ENCODE data around the gene PDXK.

PDXK gene

DNA sequence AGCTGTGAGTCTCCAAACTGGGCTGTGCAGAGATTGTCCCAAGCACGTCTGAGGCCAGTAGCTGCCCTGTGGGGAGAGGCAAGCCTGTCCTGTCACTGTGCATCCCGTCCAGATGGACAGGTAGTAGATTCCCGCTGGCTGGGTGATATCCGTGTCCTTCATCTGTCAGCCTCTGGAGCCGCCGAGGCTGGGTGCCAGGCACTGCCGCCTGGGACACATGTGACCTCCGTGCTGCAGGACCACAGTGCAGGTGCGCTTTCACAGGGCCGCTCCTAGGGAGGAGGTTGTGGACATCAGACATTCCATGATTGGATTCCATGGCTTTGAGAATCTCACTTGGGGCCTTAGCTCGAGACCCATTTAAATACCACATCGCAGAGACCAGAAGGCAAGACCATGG, 4.7 kb downstream of the PDXK start:
- no peak for DNase-seq (ENCODE audit: low spot score)

DNA sequence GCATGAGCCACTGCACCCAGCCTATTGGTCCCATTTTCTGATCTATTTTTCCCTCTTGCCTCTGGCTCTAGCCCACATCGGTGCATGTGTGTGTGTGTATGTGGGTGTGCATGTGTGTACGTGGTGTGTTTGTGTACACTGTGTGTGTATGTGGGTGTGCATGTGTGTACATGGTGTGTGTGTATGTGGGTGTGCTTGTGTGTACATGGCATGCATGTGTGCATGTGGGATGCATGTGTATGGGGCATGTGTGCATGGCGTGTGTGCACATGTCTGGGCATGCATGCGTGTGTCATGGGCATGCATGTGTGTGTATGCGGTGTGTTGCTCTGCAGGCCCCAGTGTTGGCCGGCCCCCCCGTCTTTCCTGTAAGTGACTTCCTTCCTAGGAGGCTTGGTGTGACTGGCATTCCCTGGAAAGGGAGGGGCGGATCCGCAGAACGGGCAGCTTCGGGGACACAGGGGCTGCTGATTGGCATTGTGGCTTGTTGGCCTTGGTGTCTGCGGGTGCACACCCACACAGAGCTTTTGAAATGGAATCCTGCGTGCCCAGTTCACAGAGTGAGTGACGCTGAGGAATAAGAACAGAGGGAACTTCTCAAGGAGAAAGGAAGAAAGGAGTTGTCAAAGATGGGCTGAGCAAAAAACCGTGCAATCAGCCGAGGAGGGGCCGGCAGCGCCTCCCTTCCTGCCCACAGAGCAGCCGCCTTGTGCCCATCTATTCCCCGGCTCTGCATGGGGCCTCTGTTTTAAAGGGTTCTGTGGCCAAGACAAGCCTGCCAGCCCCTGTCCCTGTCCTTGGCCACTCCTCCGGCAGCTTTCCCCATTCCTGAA, 8.0 kb downstream of the PDXK start:
- no peak for DNase-seq (ENCODE audit: low spot score)

DNA sequence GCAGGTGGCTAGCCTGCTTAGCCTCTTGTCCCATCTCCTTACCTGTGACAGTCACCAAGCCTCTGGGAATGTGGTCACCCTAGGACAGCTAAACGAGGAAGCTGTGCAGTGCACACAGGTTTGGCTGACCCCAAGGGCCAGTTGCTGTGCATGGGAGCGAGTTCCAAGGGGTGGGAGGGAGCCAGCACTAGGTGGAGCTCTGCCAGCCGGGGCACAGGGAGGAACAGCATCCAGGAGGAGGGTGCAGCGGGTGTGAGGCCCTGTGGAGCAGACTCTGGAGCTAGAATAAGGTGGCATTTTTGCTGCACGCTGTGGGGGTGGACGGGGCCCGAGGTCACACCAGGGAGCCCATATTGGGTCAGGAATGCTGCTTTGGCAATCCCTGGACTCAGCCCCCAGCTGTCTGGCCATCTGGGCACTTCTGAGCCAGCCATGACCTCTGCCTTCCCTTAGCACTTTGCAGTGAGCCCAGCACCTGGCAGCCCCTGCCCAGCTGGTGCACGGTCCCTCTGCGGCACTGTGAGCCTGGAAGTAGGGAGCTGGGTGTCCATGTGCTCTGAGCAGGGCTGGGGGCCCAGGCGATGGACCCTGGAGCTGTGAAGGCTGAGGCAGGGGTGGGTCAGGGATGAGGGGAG, 8.7 kb downstream of the PDXK start:
- DNase-seq (ENCODE audit: low spot score), result no peak

DNA sequence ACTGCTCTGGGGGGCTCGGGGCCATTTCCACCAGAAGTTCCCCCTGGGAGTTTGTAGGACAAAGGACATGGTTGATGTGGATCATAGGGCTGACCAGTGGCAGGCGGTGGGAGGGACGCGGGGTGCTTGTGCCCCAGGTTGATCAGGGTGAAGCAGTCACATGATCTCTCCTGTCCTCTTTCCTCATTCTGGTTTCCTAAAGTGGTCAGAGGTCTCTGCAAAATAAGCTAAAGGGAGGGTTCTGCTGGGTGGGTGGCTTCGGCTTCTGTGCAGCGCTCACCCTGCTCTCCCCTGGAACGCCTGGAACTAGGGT, 9.2 kb downstream of the PDXK start:
- no peak for DNase-seq (ENCODE audit: low spot score)

DNA sequence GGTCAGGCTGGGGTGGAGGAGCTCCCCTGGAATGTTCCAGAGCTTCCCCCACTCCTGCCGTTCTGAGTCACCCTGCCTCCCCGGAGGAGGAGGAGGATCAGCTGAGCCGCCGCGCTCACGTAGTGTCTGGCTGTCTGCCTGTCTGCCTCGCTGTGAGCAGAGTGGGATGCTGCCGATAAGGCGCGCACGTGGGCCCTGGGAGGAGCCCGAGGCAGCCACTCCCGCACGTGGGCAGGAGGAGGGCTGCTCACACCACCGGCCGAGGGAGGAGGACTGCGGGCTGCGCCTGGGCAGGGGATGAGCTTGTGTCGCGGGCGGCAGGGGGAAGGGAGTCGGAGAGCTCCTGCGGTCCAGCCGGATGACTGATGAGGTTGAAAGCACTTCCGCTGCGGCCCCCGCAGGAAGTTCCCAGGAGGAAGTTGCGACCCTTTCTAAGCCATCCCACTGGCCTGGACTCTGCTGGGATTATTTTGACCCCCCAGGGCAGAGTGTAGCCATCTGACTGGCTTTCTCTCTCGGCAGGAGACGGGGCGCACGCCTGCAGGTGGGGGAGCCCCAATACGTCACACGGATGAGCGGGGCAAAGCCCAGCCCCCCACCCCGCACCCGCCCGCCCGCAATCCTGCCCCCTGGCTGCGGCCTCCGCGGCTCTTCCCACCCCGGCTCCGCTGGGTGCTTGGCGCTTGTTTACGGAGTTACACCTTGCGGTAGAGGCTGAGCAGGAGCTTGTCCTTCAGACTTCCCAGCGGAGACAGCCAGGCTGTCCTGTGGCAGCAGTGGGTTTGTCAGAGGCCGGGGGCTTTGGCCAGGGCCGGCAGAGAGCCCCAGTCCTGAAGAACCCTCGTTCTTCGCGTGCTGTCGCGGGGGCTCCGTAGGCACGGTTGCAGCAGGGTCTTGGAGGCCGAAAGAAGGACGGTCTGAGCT, 9.8 kb downstream of the PDXK start:
- peak; percentile 97 for DNase-seq (ENCODE audit: low spot score)

DNA sequence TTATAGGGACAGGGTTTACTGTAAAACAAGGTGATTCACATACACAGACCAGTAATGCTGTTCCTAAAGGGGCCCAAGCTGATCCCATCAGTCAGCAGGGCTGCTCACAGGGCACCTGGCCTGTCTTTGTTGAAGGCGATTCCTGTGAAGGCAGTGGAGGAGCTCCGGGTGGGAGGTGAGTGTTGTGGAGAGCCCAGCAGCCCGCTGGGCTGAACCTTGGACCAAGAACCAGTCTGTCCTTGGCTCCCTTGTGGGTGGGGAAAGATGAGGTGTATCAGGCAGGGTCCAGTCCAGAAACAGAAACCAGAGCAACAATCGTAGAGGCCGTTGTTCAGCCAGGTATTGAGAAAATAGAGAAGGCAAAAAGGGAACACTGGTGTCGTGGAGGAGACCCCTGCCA, 12.5 kb downstream of the PDXK start:
- DNase-seq (ENCODE audit: low spot score), result no peak

DNA sequence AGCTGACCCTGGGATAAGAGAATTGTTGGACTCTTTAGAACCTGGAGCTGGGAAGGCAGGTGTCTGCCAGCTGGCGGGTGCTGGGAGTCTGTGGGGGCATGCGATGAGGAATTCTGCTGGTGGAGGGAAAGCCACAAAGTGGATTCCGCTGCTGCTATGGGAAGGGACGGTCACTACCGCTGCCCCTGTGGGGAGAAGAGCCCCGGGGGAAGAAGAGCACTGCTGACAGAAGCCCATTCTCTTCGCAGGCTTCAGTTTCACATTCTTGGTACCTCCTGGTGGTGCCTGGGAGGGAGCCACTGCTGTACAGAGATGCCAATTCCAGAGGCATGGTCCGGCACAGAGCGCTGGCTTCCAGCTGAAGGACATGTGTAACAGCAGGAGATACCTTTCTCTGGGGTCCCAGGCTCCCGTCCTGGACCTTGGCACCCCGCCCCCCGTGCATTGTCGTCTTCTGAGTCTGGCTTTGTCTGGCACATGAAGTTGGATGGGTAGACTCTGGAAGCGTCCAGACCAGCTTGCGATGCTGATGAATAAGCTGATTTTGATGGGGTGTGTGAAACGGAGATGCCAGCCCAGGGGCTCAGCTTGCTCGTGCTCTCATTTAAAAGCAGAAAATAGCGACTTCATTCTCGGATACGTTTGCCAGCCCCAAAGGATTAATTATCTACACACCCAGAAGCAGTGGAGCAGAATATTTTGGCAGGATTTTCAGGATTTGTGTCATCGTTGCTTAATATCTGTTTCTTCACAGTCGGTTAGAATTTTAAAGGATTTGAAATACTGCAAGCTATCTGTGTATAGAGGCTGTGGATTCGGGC, 13.2 kb downstream of the PDXK start:
- DNase-seq (ENCODE audit: low spot score), result peak; percentile 78

DNA sequence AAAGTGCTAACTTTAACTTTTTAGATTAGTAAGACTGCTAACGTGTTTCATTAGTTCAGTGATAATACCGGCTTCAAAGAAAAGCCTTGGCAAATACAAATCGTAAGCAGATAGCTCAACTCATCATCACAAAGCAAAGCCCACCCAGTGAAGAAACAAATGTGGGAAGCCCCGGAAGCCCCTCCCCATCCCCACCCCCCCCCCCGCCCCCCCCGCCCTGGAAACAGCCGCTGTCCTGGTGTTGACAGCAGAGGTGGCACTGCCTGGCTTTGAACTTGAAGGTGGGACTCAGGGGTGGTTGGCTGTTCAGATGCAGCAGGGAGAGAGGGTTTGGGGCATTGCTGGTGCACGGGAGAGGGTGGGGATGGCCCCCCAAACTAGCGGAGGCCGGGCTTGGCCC, 14.1 kb downstream of the PDXK start:
- DNase-seq (ENCODE audit: low spot score), result no peak

DNA sequence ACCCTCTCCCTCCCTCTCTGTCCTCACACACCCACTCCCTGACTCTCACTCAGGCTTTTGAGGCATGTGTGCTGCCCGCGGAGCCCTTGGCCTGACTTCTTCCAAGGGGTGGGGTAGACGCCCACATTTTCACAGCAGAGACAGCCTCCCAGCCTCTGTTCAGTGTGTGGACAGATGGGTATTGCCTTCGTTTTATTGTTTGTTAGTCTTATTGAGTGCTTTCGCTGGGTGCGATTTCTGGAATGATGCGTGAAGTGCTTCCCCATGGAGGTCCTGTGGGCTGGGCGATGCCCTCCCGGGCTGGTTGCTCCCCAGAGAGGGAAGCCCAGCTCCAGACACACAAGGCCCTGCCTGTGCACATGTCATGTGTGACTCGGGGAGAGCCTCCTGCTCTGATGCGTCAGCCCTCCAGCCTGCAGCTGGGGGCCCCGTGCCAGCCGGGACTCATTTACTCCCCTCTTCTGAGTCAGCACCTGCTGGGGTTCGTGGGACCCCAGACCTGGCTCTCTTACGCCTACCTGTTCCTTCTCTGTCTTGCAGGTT, 14.7 kb downstream of the PDXK start:
- peak; percentile 85 for DNase-seq (ENCODE audit: low spot score)

DNA sequence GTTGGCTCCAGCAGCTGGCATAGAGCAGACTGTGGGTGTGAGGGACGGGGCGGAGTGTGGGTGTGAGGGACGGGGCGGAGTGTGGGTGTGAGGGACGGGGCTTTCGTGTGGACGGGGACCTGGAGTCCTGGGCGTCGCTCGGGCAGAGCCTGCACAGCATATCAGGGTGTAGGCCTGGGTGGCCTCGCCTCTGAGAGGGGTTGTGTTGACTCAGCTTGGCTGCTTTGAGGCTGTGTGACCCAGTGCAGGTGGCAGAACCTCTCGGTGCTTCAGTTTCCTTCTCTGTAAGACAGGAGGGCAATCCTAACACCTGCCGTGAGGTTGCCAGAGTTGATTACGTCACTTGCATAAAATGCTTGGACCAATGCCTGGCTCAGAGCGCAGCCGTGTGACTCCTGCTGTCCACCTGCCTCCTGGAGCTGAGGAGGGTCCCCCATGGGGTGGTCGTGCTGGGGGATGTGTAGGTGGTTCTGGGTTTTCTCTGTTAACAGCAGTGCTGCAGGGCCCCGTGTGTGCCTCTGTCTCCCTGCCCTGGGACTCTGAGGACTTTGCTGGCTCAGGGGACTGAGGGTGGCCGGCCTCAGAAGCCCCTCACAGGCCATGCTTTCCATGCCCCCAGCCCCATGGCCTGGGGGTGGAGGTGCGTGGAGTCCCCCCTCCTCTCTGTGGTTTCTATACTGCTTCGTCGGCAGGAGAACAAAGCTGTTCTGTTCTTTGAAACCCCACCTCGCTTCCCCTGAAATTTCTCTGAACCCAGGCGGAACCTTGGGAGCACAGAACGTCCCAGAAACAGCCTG, 15.4 kb downstream of the PDXK start:
- DNase-seq (ENCODE audit: low spot score), result no peak

DNA sequence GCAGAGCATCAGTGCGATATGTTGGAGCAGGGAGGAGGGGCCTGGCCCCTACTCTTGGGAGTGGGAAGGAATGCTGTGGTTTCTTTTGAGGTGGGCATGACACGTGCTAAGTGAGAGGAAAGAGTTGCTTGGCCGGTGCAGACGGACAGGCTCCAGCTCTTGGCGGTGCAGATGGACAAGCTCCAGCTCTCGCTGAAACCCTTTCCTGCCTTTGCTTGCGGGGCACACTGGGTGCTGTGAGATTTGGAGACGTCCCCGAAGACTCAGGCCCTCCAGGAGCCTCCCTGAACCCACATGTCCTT, 15.9 kb downstream of the PDXK start:
- DNase-seq (ENCODE audit: low spot score), result no peak

DNA sequence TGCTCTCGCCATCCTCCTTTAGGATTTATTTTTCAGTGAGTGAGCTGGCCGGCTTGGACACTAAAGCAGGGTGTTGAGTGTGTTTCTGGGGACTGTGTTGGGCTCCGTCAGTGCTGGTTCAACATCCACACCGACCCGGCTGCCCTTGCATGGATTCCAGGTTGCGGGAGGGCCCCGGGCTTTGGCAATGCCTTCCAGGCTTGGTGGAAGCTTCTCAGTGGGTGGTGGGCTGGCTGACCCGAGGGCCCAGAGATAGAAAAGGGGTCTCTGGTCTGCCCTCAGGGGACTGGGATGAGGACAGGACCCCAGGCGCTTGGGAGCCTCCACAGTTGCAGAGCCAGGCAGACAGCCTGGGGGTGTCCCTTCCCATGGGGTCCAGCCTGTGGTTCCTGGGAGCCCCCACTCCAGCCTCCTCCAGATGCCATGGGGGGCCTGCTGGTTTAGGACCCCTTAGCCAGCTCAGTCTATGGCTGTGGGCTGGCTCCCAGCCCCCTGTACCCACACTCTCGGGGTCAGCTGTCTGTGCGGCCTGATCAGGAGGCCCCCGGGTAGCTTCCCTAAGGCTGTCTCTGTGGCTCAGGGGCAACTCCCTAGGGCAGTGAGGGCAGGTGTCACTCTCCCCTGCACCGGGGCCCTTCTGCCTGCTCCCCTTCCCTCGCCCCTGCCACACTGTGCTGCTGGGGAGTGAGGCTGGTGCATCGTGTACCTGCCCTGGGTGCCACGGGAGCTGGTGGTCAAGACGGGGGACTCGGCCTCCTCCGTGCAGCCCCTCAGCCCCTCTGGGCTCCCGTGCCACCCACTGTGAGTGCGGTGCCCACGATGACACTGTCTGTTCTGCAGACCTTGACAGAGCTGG, 16.5 kb downstream of the PDXK start:
- no peak for DNase-seq (ENCODE audit: low spot score)

DNA sequence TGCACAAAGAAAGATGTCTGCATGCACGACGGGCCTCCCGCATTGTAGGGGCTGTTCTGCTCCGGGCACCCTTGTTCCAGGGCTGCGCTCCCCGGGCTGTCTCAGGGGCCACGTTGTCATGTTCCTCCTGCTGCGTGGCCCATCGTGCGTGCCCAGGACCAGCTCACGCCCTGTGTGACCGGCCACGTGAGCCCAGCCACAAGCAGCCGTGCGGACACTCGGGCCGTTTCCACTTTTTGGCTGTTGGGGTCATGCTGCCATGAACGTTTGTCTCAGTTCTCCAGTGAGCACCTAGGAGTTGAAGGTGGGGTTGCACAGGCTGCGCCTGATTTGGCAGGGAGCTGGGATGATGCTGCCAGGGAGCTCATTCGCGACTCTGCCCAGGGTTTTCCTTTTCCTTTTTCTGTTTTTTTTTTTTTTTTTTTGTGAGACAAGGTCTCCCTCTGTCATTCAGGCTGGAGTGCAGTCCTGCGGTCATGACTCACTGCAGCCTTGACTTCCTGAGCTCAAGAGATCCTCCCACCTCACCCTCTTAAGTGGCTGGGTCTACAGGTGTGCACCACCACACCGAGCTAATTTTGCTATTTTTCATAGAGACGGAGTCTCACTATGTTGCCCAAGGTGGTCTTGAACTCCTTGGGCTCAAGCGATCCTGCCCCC, 17.4 kb downstream of the PDXK start:
- no peak for DNase-seq (ENCODE audit: low spot score)

DNA sequence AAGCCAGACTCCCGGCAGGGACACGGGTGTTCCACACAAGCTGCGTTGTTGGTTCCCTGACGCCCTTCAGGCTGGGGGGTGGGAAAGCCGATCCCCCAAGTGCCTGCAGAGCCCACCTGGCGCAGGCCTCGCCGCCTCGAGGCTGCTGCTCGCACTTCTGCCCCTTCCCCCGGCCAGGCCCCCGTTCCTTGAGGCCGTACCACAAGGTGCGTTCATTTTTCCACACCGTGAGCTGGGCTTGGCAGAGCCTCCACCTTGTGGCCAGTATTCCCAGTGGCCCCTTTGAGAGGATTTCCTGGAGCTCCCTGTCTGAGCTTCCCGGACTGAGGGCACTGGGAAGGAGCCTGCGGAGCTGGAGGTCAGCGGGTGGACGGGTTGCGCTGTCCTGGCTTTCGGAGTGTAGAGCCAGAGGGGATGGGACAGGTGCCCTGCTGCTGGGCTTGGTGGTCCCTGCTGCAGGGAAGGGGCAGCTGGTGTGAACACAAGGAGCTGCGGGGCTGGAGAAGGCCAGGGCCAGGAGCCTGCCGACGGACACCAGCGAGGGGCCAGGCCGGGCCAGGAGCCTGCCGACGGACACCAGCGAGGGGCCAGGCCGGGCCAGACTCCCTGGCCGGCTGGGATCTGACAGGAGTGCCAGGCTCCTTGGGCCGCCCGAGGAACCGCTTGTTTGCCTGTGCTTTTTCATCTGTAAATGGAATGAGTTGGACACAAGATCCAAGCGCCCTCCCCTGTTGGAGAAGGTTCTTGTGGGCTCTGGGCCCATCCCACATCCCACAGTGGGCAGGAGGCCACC, 18.4 kb downstream of the PDXK start:
- no peak for DNase-seq (ENCODE audit: low spot score)

DNA sequence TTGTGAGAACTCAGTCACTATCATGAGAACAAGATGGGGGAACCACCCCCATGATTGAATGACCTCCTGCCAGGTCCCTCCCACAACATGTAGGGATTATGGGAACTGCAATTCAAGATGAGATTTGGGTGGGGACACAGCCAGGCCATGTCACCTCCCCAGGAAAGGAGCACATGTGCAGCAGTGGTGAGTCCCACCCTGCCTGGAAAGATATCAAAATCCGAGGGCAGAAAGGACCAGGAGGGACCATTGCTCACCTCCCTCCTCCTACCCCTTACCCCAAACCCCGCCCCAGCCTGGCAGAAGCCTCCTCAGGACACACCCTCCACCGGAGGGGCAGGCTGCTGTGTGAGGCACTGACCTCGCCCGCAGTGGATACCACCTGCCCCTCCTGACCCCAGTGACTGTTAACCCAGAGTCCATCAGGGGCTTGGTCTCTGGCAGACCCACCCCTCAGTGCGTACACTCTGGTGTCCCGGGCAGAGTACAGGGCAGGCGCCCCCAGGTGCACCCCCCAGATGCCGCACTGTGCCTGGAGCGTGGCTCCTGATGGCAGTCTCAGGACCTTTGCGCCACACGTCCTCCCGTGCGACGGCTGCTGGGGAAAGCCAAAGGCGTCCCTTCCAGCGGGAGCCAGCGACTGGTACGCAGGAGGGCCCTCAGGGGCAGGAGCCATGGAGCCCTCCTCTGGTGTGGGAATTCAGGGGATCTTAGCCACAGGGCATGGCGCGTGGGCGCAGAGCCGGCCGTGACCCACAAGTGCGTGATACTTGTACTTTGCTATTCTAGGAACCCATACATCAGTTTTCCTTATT, 20.9 kb downstream of the PDXK start:
- DNase-seq (ENCODE audit: low spot score), result no peak

DNA sequence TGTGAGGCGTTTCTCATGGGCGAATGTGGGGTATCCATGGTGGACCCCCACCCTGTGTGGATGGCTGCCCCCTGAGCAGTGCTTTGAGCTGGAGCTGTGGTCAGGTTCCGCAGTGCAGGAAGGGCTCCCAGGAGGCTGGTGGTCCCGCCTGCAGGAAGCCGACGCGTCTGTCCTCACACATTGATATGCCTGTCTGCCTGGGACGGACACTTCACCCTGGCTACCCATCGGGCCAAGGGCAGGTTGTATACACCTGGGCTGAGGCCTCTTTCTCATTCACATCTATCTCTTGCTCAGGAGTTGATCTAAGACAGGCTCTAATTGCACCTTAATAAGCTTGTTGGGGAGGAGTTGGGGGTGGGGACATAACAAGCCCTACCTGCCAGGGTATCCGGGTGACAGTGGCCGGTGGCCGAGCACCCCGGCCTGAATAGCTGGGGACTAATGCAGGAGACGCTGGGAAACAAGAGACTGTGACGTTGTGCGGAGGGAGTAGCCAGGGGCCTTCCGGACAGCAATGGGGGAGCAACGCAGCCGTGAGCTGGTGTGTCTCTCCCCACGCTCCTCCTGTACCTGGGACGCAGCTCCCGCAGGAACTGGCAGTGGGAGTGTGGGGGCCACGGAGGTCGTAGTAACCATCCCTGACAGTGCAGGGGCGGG, 21.7 kb downstream of the PDXK start:
- DNase-seq (ENCODE audit: low spot score), result no peak

DNA sequence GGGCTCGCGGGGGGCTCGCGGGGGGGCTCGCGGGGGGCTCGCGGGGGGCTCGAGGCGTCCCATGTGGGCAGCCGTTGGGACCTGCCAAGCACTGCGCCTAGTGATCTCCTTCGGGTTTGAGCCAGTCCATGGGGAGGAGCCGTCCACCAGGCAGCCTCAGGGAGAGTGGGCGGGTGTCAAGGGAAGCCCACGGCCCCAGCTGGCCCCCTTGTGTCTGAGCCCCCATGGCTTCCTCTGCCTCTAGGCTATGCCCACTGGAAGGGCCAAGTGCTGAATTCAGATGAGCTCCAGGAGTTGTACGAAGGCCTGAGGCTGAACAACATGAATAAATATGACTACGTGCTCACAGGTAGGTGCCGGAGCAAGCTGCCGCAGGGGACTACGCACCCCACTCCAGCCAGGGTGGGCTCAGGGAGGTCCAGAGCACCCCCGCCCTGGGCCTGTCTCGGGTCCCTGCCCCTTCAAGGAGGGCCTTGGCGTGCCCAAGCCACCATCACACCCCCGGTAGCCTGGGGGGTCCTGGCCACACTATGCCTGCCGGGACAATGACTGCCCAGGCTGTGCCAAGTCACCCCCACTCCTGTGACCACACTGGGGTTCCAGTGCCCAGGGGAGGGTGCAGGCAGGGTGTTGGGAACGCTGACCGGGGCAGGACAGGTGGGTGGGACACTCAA, 22.6 kb downstream of the PDXK start:
- no peak for DNase-seq (ENCODE audit: low spot score)

Data from GM03348 (cell line).